C4-2B (cell line): ENCODE measurements around the gene MLLT1.

Source experiments
- H3K27ac ChIP-seq: fragments of 450-650 bp; 2 replicates; pipeline ENCODE4 v1.5.1; 2017
- CTCF ChIP-seq: fragments of 450-650 bp; conservative IDR thresholded peaks from 2 replicates; pipeline ENCODE4 v1.5.1; 2017; ENCODE audit warnings: mild to moderate bottlenecking
- ZFX ChIP-seq: fragments of 450-650 bp; IDR thresholded peaks from 2 replicates; pipeline ENCODE4 v1.6.1; 2017

MLLT1 gene

GRCh38 chr19:6218491-6219146 lies 61.2 kb downstream of the MLLT1 start:
- TF ChIP-seq ZFX = no peak
- peak; percentile 93 for TF ChIP-seq CTCF
- H3K27ac ChIP-seq = peak overlapping the region; percentile 37; the same call in 1 of the 2 replicates

- H3K27ac ChIP-seq = peak overlapping the region; percentile 37; the same call in 1 of the 2 replicates
- TF ChIP-seq ZFX (no peak), CTCF (no peak)
Measured at GRCh38 chr19:6217752-6218334, 61.9 kb downstream of the MLLT1 start.

DNA sequence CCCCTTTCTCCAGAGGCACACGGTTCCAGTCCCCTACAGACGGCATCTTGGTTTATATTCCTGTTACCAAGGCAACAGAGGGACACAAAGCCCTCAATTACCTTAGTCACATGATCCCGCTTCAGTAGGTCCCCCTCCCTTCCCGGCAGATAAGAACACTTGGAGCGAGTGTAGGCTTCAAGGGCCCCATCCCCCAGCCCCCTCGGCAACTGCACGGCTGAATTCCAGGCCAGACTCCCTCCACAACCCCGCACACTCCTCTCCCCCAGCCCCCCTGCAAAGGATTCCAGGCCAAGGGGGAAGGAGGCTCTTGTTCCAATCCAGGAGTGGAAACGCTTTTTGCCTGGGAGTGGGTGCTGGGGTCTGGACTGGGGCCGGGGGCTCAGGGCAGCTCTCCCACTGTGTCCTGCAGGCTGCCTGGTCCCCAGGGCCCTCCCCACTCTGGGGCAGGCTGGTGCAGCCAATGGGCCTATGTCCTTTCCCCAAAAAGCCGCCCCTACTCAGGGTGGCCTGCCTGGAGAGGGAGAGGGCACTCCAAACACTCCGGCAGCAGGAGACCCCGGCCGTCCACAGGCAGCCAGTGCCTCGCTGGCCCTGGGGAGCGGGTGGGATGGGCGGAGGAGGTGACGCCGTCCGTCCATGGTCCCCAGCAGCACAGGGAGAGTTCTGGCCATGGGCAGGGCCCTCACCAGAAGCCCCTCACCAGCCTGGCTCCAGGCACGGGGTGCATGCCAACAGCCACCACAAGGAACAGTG lies 62.6 kb downstream of the MLLT1 start:
- no peak overlapping the region for H3K27ac ChIP-seq
- TF ChIP-seq CTCF (no peak), ZFX (no peak)

GRCh38 chr19:6216236-6216995 lies 63.4 kb downstream of the MLLT1 start:
- H3K27ac ChIP-seq = no peak overlapping the region
- TF ChIP-seq ZFX = no peak

DNA sequence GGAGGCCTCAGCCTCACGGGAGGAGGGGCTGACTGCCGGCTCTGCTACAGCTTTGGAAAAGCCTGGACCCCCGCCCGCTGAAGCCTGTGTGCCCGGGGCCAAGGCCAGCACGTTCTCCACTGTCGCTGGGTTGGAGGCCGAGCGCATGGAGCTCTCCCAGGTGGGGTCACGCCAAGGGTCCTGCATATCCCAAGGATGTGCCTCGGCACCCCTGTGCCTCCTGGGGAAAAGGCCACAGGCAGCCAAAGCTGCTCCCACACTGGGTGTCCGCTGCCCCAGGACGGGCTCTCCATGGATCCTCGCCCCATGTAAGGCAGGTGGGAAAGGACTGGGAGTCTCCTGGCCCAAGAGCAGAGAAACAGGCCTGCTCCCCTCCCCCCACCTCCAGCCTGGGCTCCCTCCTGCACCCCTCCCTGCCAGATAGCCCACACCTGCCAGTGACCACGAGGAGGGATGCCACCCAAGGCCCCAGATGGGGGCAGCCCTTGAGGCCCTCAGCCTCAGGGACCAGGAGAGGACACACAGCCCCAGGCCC lies 64.0 kb downstream of the MLLT1 start:
- no peak for TF ChIP-seq ZFX
- TF ChIP-seq CTCF = no peak
- no peak overlapping the region for H3K27ac ChIP-seq

- no peak overlapping the region for H3K27ac ChIP-seq
- TF ChIP-seq CTCF (no peak), ZFX (no peak)
Measured at GRCh38 chr19:6214881-6215541, 64.8 kb downstream of the MLLT1 start.
